GM18508 (cell line): Measurements from ENCODE around the gene GPR153.

ENCODE experiments used
- ATAC-seq: cut with Tn5 transposase; IDR thresholded peaks from one replicate; pipeline ENCODE4 v1.9.1; 2021; ENCODE audit warnings: moderate number of reproducible peaks; ENCODE audit not compliant: insufficient read depth, unreplicated experiment

Gene GPR153

DNA sequence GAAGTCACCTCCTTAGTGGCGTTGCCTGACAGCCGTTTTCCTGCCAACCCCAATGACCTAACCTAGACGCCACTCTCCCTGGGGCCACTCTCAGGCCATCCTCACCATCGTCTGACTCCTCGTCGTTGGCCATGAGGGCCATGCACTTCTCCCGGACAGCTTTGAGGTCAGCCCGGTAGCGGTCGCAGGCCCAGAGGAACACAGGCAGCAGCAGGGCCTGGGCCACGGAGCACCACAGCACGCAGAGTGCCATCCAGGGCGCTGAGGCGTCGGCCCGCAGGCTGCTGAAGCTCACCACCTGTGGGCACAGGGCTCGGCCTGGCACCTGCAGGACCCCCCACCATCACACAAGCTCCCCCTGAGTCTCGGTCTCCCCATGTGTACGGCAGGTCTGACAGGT is 9.7 kb downstream of the GPR153 start:
- no peak for ATAC-seq

DNA sequence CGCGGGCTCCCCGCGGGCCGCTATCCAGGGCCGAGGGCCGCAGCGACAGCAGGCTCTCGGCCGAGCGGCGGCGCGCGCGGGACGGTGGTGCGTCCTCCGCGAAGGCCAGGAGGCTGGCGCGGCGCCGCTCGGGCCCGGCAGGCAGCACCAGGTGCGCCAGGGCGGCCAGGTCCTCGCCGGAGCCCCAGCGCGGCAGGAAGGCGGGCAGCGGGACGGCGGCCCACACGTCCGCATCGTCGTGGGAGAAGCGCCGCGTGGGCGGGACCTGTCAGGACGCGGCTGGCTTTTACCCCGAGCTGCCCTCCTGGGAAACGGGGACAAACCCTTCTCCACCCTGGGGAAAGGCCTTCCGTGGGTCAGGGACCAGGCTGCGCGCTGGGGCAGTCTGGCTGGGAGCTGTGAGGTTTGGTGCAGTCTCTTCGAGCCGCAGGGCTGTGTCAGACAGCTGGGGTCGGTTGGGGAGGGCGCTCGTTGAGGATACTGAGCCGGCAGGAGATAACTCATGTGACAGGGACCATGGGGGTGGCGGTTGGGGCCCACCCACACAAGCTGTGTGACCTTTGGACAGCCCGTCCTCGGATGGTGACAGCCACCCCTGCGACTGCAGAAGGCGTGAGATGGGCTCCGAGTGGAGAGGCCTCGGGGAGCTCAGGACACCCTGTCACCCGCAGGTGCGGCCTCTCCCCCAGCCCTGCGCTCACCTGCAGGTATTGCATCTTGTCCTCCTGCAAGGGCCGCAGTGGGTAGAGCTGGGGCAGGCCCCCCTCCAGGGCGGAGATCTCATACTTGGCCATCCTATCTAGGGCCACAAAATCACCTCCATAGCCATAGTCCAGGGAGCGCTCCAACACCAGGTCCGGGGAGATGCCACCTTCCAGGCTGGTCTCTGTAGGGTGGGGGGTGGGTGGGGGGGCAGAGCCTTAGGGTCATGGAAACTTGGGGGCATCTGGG is 10.9 kb downstream of the GPR153 start:
- no peak for ATAC-seq

GRCh38 chr1:6248932-6249738 is 11.8 kb downstream of the GPR153 start:
- no peak for ATAC-seq

DNA sequence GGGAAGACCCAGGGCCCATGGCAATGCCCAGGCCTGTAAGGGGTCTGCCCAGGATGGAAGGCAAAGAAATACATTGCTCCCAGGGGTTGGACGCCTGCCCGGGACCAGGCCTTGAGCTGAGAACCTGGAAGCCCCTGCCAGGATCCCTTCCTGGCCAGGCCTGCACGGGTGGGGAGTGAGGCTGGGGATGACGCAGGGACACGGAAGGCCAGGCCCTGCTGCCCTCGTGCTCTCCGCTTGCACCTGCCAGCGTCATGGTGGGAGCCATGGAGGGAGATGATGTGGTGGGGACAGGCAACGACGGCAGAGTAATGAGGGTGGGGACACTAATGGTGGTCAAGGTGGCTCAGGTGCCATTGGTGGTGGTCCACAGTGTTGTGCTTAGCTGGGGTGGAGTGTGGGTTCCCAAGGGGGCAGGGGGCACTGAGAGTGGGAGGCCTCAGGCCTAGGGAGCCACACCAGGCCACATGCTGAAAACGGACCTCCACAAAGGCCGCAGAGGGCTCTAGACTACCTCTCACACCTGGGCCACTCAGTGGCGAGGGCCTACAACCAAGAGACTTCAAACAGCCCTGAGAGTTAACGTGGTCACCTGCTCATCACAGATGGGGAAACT is 12.6 kb downstream of the GPR153 start:
- ATAC-seq, result no peak

DNA sequence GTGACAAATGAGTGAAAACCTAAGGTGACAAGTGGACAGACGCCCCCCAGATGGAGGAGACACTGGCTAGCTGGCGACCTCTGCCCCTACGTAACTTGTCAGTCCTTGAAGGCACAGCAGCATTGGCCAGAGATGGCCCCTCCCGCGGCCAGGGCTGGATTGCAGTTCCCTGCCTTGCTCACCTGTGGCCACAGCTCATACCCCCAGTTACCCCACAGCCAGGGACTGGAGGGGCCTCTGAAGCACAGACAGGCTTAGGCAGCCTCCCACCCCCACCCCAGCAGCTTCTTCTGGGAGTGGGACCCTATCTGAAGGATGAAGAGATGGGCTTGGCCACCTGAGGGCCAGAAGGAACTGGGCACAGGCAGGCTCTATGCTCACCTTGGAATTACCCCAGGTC is 13.2 kb downstream of the GPR153 start:
- no peak for ATAC-seq

DNA sequence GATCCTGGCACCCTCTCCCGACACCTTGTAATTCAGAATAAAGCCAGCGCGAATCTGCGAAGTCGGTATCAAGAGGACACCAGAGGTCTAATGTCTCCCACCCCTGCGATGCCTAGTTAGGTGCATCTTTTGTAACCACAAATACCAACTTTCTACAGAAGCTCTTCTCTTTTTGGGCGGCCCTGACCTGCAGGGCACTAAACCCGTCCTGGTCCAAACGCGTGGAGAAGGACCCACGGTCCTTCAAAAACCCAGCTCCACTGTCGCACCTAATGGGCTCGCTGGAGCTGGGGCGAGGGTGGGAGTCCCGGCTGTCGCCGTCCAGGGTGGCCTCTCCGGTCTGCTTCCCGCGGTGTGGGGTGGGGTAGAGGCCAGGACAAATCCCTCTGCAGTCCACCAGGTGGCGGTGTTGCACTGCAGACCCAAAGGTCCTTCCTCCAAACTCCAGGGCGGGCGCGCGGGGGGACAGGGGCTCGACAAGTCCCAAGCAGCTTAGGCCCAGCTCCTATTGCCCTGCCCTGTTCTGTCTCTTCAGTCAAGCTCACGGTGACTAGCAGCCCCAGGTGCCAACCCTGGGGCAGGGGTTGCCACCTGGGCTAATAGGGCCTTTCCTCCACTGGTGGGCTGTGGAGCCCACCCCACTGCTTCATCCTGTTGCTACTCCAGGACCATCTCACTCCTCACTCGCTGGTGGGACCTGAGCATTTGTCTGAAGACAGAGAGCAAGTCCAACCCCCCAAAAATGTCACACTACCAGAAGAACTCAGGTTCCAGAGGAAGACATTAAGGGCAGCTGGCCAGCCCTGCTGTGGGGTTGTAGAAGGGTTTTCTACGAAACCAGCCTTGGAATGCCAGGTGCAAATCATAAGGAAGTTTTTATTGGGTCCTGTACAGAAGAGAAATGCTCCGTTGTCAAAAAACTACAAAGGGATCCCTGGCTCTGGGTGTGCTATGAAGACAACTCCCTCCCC is 14.1 kb downstream of the GPR153 start:
- no peak for ATAC-seq

DNA sequence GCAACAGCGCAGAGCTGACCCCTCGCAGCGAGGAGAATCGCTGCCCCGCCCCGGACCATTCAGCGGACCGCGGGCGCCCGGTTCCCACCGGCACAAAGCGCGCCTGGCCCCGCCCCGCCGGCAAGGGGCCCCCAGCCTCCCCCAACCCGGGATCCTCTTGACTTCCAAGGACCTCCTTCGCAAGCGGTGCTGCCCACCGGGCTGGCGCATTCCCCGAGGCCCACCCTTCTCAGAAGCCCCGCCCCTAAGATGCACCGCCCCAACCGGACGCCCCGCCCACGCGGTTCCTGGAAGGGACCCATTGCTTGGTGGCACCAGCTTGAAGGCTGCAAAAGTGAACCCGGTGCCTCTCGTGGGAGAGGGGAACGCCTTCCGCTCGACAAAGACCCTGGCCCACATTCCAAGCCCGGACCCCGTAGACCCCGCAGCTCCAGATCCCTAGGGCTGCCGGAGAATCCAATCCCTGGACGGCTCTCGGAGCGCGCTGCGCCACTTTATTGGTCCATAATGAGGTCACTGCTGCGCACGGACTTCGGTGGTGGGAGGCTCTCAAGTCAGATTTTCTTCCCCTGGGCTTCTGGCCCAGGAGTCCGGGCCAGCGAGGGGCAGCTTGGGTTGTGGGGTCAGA is 14.9 kb downstream of the GPR153 start:
- no peak for ATAC-seq

- ATAC-seq, result no peak
These were observed 15.6 kb downstream of the GPR153 start for GRCh38 chr1:6245086-6245868.

GRCh38 chr1:6244401-6245049 is 16.4 kb downstream of the GPR153 start:
- no peak for ATAC-seq

DNA sequence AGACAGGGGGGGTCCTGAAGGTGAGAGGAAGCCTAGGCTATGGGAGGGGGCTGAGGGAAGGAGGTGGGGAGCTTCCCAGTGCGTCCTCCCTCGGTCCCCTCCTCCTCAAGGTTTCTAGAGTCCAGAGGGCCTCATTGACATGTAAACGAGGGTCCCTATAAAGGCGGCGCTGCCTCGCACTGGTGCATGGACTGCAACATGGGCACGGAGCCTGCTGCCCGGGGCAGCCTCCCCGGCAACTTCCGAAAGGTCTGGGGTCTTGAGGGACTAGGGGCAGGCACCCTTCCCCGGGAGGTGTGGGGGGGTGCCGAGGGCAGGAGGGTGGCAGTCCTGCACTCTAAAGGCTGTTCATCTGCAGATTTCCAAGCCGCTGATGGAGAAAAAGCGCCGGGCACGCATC is 16.9 kb downstream of the GPR153 start, which contains the start of gene HES3:
HES3 (plus strand) TSS at position 187 of the 400 bp plus-strand sequence; CDS start at position 374, 187 bp downstream.
- no peak for ATAC-seq

GRCh38 chr1:6243053-6243834 is 17.7 kb downstream of the GPR153 start:
- no peak for ATAC-seq

GRCh38 chr1:6241887-6242740 is 18.8 kb downstream of the GPR153 start:
- no peak for ATAC-seq

GRCh38 chr1:6241107-6241886 is 19.6 kb downstream of the GPR153 start:
- no peak for ATAC-seq

DNA sequence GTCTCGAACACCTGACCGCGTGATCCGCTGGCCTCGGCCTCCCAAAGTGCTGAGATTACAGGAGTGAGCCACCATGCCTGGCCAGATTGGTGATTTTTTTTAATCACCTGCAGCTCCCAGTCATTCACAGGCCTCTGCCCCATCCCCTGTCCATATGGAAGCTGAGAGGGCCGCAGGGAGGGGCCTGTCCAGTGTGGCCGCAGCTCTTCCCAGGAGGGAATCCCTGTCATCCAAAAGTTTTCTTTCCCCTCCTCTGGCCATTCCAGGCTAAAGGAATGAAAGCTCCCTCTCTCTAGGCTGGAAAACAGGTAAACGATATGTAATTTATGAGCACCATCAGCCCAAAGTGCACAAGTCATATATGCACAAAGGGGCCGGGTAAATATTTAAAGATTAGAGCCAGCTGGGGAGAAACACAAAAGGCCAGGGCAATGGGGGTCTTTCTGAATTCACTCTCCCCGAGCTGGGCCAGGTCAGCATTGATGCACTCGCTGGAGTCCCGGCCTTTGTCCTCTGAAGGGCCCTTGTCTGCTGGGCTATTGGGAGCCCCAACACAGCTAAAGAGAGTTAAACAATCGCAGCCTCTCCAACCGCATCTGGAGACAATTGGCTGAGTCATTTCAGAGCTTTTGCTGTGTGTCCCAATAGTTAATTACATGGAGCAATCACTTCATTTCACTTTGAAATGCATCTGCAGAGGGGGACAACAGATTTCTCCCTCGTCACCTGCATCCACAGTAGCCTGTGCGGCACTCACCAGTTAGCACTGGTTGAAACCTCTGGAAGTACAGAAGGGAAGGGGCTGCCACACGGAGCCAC is 20.7 kb downstream of the GPR153 start:
- no peak for ATAC-seq
